22Rv1 (cell line): ENCODE data around the gene RCAN2.

Source experiments
- CTCF ChIP-seq: fragments of 450-650 bp; IDR thresholded peaks from 2 replicates; pipeline ENCODE4 v1.5.1; 2017; ENCODE audit warnings: mild to moderate bottlenecking
- ZFX ChIP-seq: fragments of 450-650 bp; IDR thresholded peaks from 2 replicates; pipeline ENCODE4 v1.6.1; 2017; ENCODE audit warnings: antibody characterized with exemption, borderline replicate concordance

GRCh38 chr6:46456297-46456696 lies 35.0 kb downstream of the RCAN2 start:
- TF ChIP-seq CTCF (no peak), ZFX (no peak)
